WERI-Rb-1 (cell line): ENCODE measurements around the gene FAM3D.

ENCODE experiments used
- DNase-seq: peaks from one replicate; pipeline ENCODE4 v3.0.0-alpha.2; 2020
- H3K27ac ChIP-seq: fragments of 250-450 bp; sonication (Bioruptor Pico); 2 replicates; pipeline ENCODE4 v1.5.1; 2020; ENCODE audit warnings: mild to moderate bottlenecking, moderate library complexity
- H3K27me3 ChIP-seq: fragments of 250-450 bp; sonication (Bioruptor Pico); 2 replicates; pipeline ENCODE4 v1.5.1; 2021; ENCODE audit warnings: mild to moderate bottlenecking, low read depth, moderate library complexity; ENCODE audit not compliant: insufficient read depth, severe bottlenecking
- H3K36me3 ChIP-seq: fragments of 250-450 bp; sonication (Bioruptor Pico); 2 replicates; pipeline ENCODE4 v1.5.1; 2020; ENCODE audit warnings: mild to moderate bottlenecking, moderate library complexity
- H3K4me3 ChIP-seq: 2 replicates; pipeline ENCODE4 v1.5.1; 2011; ENCODE audit warnings: low read depth, mild to moderate bottlenecking, control low read depth, low read length
- H3K9me3 ChIP-seq: fragments of 250-450 bp; sonication (Bioruptor Pico); 2 replicates; pipeline ENCODE4 v1.5.1; 2021; ENCODE audit warnings: mild to moderate bottlenecking, moderate library complexity; ENCODE audit not compliant: severe bottlenecking
- TF ChIP-seq, protein P1 (sequence below): IDR thresholded peaks from 2 replicates; pipeline ENCODE4 v1.5.1; 2011; ENCODE audit warnings: low read depth, mild to moderate bottlenecking, control low read depth, inconsistent platforms, low read length

The FAM3D gene

DNA sequence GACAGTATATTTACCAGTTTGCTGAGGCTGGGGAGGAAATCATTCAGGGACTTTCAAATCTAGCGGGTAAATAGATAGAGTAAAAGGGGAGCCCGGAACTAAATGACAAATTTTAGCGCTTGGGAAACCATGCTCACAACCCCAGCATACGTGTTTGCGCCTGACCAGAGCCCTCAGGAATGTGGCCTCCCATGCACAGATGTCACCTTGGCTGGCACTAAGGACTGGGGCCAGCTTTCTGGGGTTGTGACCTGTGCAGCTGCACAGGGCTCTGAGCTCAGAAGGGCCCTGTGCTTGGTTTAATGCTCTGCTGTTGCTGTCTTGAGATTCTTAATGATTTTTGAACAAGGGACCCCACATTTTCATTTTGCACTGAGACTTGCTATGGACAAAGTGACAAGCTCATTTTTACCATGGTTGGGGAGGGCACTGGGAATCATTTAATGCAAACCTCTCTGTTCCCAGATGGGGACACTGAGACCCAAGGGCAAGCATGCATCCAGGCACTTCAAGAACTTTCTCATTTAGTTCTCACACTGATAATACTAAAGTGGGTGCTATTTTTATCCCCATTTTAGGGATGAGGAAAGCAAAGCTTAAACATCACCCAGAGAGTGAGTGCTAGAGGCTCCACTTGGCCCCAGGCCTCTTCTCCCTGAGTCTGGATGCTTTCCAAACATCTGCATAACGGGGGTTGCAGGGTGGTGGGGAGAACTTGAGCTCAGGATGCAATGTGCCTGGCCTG lies 45.3 kb downstream of the FAM3D start:
- H3K27ac ChIP-seq, result no peak overlapping the region
- H3K36me3 ChIP-seq, result no peaks in the 10 kb centered on the region
- no peak for DNase-seq
- H3K4me3 ChIP-seq, result no peak overlapping the region
- no peaks in the 10 kb centered on the region for H3K9me3 ChIP-seq
- TF ChIP-seq, protein P1, sequence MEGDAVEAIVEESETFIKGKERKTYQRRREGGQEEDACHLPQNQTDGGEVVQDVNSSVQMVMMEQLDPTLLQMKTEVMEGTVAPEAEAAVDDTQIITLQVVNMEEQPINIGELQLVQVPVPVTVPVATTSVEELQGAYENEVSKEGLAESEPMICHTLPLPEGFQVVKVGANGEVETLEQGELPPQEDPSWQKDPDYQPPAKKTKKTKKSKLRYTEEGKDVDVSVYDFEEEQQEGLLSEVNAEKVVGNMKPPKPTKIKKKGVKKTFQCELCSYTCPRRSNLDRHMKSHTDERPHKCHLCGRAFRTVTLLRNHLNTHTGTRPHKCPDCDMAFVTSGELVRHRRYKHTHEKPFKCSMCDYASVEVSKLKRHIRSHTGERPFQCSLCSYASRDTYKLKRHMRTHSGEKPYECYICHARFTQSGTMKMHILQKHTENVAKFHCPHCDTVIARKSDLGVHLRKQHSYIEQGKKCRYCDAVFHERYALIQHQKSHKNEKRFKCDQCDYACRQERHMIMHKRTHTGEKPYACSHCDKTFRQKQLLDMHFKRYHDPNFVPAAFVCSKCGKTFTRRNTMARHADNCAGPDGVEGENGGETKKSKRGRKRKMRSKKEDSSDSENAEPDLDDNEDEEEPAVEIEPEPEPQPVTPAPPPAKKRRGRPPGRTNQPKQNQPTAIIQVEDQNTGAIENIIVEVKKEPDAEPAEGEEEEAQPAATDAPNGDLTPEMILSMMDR, result no peak
- no peaks in the 10 kb centered on the region for H3K27me3 ChIP-seq

DNA sequence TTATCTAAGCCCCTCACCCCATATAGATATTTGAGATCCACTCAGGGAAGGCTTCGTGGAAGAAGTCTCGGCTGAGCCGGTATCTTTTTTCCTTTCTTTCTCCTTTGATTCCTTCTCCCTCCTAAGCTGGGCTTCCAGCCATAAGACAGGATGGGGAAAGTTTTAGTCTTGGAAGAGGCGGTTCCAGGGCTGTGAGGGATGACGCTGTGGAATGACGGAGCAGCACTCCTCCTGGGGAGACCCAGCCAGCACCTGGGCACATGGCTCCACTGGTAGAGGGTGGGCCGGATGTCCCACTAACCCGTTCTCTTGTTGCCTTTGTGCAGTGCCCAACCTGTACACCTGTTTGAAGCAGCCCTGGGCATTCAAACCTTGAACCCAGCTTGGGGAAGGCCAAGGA lies 46.2 kb downstream of the FAM3D start:
- Histone ChIP-seq H3K9me3 (no peaks in the 10 kb centered on the region), H3K27me3 (no peaks in the 10 kb centered on the region), H3K36me3 (no peaks in the 10 kb centered on the region), H3K4me3 (no peak overlapping the region), H3K27ac (no peak overlapping the region)
- TF ChIP-seq, protein P1, result no peak
- DNase-seq, result no peak

DNA sequence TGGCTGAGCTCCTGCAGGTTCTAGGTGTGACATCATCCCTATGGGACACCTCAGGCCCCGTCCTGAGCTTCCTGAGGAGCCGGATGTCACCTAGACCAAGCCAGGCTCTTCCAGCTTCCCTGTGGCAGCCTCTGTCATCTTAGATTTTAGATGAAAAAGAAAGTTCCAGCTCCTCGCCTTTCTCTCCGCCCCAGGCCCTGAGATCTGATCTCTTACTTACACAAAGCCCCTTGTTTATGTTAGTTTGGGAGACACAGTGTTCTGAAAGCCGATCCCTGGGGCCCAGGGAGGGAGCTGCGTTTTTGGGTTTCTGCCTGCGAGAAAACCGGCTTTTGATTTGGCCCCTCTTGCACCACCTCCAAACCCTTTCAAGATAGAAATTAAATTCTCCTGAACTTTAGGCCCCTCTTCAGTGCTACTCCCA lies 49.2 kb downstream of the FAM3D start:
- Histone ChIP-seq H3K4me3 (no peak overlapping the region), H3K36me3 (no peaks in the 10 kb centered on the region), H3K27me3 (no peaks in the 10 kb centered on the region), H3K9me3 (no peaks in the 10 kb centered on the region), H3K27ac (no peak overlapping the region)
- no peak for DNase-seq
- TF ChIP-seq, protein P1, result no peak

DNA sequence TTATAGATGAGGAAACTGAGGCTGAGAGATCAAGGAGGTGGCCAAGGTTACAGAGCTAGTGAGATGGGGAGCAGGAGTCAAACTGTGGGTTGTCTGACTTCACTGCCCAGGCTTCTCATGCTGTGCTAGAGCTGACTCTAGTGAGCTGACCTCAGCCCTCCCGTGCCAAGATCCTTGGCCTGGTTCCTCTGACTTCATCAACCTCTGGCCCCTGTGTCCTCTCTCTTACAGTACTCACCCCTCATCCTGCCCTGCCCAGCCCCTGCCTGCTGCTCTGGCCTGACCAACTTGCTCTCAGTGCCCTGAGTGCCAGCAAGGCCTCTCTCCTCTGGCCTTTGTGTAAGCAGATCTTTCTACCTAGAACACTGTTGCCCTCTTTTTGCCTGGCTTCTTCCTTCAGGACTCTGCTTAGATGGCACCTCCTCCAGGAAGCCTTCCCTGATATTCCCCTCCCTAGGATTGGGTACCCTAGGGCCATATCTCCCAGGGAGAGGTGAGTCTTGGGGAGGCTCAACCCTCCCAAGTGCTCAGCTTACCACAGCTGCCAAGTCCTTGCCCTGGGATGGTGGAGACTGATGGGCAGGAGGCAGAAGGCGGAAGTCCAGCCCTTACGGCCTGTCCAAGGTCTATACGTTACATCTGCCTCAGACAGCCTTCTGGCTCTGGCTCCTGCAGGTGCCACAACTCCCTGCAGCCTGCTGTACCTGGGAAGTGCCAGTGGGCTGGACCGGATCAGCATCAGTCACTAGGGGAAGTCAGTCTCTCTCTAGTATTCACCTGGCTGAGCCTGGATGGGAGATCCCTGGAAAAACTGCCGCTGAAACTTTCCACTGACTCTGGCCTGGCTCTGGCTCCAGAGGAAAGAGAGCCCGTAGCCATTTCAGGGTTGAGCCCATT lies 53.1 kb downstream of the FAM3D start:
- no peaks in the 10 kb centered on the region for H3K27me3 ChIP-seq
- TF ChIP-seq, protein P1, result no peak
- DNase-seq, result no peak
- H3K36me3 ChIP-seq, result no peaks in the 10 kb centered on the region
- H3K27ac ChIP-seq, result no peak overlapping the region
- no peak overlapping the region for H3K4me3 ChIP-seq
- no peaks in the 10 kb centered on the region for H3K9me3 ChIP-seq

DNA sequence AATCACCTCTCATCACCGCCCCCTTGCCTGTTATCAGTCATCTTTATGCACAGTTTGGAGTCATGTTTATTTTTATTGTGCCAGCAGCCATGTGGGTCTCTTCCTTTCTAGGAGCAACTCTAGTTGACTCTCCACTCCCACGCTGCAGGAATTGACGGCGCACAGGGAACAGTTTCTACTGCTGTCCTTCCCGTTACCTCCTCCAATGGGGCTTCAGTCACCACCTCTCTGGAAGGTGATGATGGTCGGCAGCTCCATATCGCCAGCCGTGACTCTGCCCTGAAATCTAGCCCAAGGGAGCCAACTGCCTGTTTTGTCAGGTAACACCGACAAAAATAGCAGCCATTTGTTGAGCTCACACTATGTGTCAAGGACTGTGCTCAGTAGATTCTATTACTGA lies 53.7 kb downstream of the FAM3D start:
- Histone ChIP-seq H3K27me3 (no peaks in the 10 kb centered on the region), H3K9me3 (no peaks in the 10 kb centered on the region), H3K36me3 (no peaks in the 10 kb centered on the region), H3K27ac (no peak overlapping the region), H3K4me3 (no peak overlapping the region)
- no peak for DNase-seq
- TF ChIP-seq, protein P1, result no peak
